SJSA1 (cell line): ENCODE results near the gene BPHL. TPM values are rescaled to one million over a fixed set of nuclear protein-coding genes. Genes with fewer than 3 reads are reported as not detected.

Source experiments
- total RNA-seq: library from RNA; depleted of rRNA; stranded (reverse); fragments of >200 nt; shearing (Covaris generic); gene quantifications from 2 replicates; pipeline ENCODE4 v1.2.3, GENCODE V29; 2014; rRNA removed

The BPHL gene
- total RNA-seq, 1 experiment from 2014 or later = 16.8 TPM

Other genes starting within 250 kb of the BPHL start
- gene SERPINB9, start 215.4 kb upstream of the BPHL start, total RNA-seq = 5.0 and 6.8 TPM in 2 replicates
- gene SERPINB6, start 147.1 kb upstream of the BPHL start, total RNA-seq = 130 and 144 TPM in 2 replicates
- 44.9 and 47.1 TPM in 2 replicates for gene NQO2, start 118.8 kb upstream of the BPHL start, total RNA-seq
- gene RIPK1, start 50.2 kb upstream of the BPHL start, total RNA-seq = 12.6 and 20.2 TPM in 2 replicates
- gene TUBB2A, start 38.8 kb downstream of the BPHL start, total RNA-seq = 212 and 289 TPM in 2 replicates
- 33.1 and 49.5 TPM in 2 replicates for gene TUBB2B, start 108.9 kb downstream of the BPHL start, total RNA-seq
- 9.5 and 16.1 TPM in 2 replicates for gene PSMG4, start 140.2 kb downstream of the BPHL start, total RNA-seq